Activated CD4-positive, alpha-beta T cell treated with anti-CD3 and anti-CD28 coated beads, Interleukin-2, amount 10 ng/mL, durations not matched to agents 24 days and 14 days (primary cell): Measurements from ENCODE around the gene SERPINB1. TPM values are rescaled to one million over a fixed set of nuclear protein-coding genes. Genes with fewer than 3 reads are reported as not detected.
"Not testable (repeated sequence)": the region's sequence is repeated elsewhere in the genome, so short reads cannot be mapped to it uniquely, and the experiment has no call there.

Source experiments
- DNase-seq: peaks from one replicate; pipeline ENCODE4 v3.0.0; 2022
- H3K27ac Mint-ChIP-seq: one replicate; pipeline ENCODE4 v1.8.0; 2022; ENCODE audit warnings: mild to moderate bottlenecking, mixed read lengths
- H3K27me3 Mint-ChIP-seq: one replicate; pipeline ENCODE4 v1.8.0; 2022; ENCODE audit warnings: mixed read lengths
- H3K36me3 Mint-ChIP-seq: one replicate; pipeline ENCODE4 v1.8.0; 2022; ENCODE audit warnings: low read depth, mild to moderate bottlenecking, mixed read lengths
- H3K4me1 Mint-ChIP-seq: one replicate; pipeline ENCODE4 v1.8.0; 2021; ENCODE audit warnings: mixed read lengths
- H3K4me3 Mint-ChIP-seq: one replicate; pipeline ENCODE4 v1.8.0; 2022; ENCODE audit warnings: mild to moderate bottlenecking, moderate library complexity, mixed read lengths
- H3K9me3 Mint-ChIP-seq: one replicate; pipeline ENCODE4 v1.8.0; 2021; ENCODE audit warnings: mixed read lengths
- intact Hi-C: fragments of 100-400 bp; cut with micrococcal nuclease; formaldehyde crosslinking; loops from one replicate; pipeline ENCODE4 v1.15.1; 2023
- total RNA-seq: library from RNA; stranded (reverse); gene quantifications from 2 replicates; pipeline ENCODE4 v1.2.3, GENCODE V29; 2022

SERPINB1 gene
- 76.1 and 79.9 TPM in 2 replicates for total RNA-seq

DNA sequence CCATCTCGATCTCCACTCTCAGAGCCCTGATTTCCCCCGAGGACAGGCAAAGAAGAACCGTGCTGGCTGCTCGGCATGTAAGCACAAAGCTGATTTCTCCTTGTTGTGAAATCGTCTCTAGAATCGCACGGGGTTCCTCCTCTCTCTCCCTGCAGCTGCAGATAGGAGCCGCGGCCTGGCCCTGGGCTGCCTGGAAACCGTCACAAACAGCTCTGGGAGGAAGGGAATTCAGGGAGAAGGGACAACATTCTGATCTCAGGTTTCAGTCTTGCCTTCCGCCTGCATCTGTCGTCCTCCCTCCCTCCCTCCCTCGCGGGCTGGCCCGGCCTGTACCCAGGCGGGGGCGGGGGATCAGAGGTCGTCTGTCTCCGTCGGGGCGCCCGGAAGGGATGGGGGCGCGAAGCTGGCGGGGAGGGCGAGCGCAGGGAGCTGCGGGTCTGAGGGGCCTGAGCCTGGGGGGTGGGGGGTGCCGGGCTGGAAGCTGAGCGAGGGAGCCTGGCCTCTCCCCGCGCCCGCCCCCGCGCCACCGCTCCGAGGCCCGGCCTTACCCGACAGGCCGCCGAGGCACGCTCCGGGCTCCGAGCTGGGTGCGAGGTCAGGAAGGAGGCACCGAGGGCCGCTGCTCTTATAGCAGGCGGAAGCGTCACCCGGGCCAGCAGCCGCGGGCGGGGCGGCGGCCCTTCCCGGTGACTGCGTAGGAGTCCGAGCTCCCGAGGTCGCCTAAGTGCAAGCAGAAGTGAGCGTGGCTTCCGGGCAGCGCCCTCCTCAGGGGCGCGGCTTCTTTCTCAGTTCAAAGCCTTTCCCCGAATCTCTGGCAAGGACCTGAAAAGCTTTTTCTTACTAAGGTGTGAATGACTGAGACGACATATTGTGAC, at the start of gene SERPINB1:
Gene SERPINB1, minus strand, starts transcription at position 600 of the 875 bp plus-strand sequence. CDS start 1,277 bp downstream, outside the sequence.
- intact Hi-C loops: loop anchor here (1.0 to 5.0 kb wide), 5 partner anchors 13 to 226 kb away; partner anchors contain the start of genes RIPK1 and WRNIP1
- peak; percentile 94 for DNase-seq
- H3K36me3 Mint-ChIP-seq: peaks cover 32% of the 10 kb centered on the region
- H3K27ac Mint-ChIP-seq: peak within 1 kb of the TSS; percentile 88
- peak within 1 kb of the TSS; percentile 91 for H3K4me3 Mint-ChIP-seq
- H3K4me1 Mint-ChIP-seq: peaks cover 57% of the 10 kb centered on the region
- no peaks in the 10 kb centered on the region for H3K9me3 Mint-ChIP-seq
- H3K27me3 Mint-ChIP-seq: no peaks in the 10 kb centered on the region

DNA sequence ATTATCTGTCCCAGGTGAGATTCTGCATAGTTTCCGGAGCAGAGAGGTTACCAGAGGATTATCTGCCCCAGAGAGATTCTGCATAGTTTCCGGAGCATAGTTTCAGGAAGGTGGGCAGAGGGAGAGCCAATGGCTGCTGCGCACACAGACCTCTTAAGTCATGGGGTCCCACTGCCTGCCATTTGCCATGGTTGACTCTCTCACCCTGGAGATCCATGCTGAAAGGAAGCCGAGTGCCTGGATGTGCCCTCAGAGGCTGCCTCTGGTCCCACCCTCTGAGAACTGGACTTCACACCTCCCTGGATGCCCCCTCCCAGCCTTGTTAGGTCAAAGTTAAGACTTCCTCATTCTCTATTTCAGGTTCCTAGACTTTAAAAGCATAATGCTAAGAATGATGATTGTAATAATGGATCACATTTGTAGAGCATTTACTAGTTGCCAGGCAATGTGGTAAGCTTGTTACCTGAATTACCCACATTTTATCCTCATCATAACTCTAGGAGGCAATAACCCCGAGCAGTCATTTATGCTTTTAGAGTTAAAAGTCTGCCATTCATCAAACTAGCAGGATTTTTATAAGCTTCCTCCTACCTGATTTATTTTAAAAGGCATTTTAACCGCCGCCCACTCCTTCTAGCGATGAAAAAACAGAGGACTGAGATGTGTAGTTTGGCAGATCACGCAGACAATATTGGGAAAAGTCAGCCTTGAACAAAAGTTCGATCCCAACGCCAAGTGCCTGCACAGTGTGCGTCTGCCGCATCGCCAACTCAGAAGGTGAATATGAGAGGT, 49.5 kb upstream of the SERPINB1 start:
- intact Hi-C loops: no loop called here
- H3K4me1 Mint-ChIP-seq: peaks cover 32% of the 10 kb centered on the region

DNA sequence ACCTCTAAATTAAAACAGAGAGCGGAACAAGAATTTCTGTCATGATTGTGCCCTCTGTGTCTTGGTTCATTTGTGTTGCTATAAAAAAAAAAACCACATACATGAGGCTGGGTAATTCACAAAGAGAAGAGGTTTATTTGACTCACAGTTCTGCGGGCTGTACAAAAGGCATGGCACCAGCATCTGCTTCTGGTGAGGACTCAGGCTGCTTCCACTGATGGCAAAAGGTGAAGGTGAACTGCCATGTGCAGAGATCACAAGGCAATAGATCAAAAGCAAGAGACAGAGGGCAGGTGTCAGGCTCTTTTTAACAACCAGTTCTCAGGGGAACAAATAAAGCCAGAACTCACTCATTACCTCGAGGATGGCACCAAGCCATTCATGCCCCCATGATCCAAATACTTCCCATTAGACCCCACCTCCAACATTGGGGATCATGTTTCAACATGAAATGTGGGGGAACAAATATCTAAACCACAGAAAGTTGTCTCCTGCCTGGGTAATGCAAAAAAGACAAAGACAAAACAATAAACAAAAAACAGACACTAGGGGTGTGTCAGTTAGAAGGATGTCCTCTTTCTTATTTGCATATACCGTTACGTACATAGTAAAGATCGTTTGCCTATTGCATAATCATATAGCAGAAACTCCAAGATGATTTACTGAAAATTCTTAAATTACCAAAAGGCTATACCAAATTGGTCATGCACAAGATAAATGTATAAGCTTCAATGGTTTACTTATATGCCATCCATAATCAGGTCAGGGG, 44.5 kb upstream of the SERPINB1 start:
- no peak overlapping the region for H3K4me3 Mint-ChIP-seq
- intact Hi-C loops: no loop called here
- H3K9me3 Mint-ChIP-seq: peaks cover 16% of the 10 kb centered on the region
- DNase-seq: peak; percentile 54
- H3K4me1 Mint-ChIP-seq: peaks cover 37% of the 10 kb centered on the region
- H3K27ac Mint-ChIP-seq: peak overlapping the region; percentile 70
- peaks cover 63% of the 10 kb centered on the region for H3K36me3 Mint-ChIP-seq
- H3K27me3 Mint-ChIP-seq: no peaks in the 10 kb centered on the region

More for the DNA sequence above, 49.5 kb upstream of the SERPINB1 start:
- H3K27ac Mint-ChIP-seq: peak overlapping the region; percentile 57
- H3K9me3 Mint-ChIP-seq: no peaks in the 10 kb centered on the region
- no peaks in the 10 kb centered on the region for H3K27me3 Mint-ChIP-seq
- H3K36me3 Mint-ChIP-seq: peaks cover 74% of the 10 kb centered on the region
- peak overlapping the region; percentile 63 for H3K4me3 Mint-ChIP-seq
- DNase-seq: no peak

DNA sequence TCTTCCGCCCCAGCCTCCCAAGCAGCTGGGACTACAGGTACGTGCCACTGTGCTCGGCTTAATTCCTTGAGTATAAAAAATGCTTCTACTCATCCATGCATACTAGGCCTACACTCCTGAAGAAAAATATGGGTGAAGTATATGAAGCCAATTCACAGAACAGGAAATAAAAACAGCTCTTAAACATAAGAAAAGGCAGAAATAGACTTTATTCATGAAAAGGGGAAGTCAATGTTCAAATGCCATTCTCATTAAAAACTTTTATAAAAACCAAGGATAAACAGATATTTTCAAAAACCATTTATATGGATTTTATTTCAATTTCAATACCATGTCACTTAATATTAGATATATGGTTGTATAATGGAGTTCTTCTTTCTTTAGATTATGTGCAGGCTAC, 43.1 kb upstream of the SERPINB1 start:
- Mint-ChIP-seq H3K4me3 (no peak overlapping the region), H3K27ac (no peak overlapping the region), H3K4me1 (peaks cover 45% of the 10 kb centered on the region), H3K9me3 (peaks cover 16% of the 10 kb centered on the region), H3K27me3 (no peaks in the 10 kb centered on the region), H3K36me3 (peaks cover 49% of the 10 kb centered on the region)
- intact Hi-C loops: no loop called here
- DNase-seq: no peak

DNA sequence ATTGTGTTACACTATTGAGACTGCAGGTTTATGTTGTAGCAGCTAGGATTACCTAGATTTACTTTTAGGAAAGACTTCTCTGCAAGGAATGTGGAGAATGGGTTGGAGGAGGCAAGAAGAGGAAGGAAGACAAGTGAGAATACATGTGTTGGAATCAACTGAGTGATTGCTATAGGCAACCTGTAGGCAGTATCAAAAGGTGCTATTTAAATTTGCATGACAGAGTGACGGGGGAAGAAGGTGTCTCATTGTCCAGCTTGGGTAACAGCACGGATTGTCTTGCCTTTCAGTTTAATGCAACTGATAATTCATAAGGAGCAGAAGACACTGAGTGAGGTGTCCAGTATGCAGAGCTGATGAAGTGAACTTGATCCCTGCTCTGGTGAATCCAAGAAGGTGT, 42.0 kb upstream of the SERPINB1 start:
- Mint-ChIP-seq H3K9me3 (peaks cover 16% of the 10 kb centered on the region), H3K27ac (no peak overlapping the region), H3K36me3 (peaks cover 42% of the 10 kb centered on the region), H3K27me3 (no peaks in the 10 kb centered on the region), H3K4me3 (no peak overlapping the region), H3K4me1 (peaks cover 51% of the 10 kb centered on the region)
- DNase-seq: no peak
- intact Hi-C loops: no loop called here

DNA sequence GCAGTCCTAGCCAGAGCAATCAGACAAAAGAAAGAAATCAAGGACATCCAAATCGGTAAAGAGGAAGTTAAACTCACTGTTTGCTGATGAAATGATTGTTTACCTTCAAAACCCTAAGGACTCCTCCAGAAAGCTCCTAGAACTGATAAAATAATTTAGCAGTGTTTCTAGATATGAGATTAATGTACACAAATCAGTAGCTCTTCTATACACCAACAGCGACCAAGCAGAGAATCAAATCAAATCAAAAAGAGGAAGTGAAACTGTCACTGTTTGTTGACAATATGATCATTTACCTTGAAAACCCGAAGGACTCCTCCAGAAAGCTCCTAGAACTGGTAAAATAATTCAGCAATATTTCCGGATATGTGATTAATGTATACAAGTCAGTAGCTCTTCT, 39.8 kb upstream of the SERPINB1 start:
- H3K36me3 Mint-ChIP-seq: peaks cover 32% of the 10 kb centered on the region
- H3K4me1 Mint-ChIP-seq: peaks cover 70% of the 10 kb centered on the region
- peak overlapping the region; percentile 63 for H3K4me3 Mint-ChIP-seq
- intact Hi-C loops: no loop called here
- H3K9me3 Mint-ChIP-seq: peaks cover 16% of the 10 kb centered on the region
- DNase-seq: no peak
- no peaks in the 10 kb centered on the region for H3K27me3 Mint-ChIP-seq
- H3K27ac Mint-ChIP-seq: peak overlapping the region; percentile 46

DNA sequence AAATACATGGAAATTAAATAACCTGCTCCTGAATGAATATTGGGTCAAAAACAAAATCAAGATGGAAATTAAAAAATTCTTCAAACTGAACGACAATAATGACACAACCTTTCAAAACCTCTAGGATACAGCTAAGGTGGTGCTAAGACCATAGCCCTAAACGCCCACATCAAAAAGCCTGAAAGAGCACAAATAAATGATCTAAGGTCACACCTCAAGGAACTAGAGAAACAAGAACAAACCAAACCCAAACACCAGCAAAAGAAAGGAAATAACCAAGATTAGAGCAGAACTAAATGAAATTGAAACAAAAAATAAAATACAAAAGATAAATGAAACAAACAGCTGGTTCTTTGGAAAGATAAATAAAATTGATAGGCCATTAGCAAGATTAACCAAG, 38.5 kb upstream of the SERPINB1 start:
- Mint-ChIP-seq H3K27ac (peak overlapping the region; percentile 46), H3K36me3 (peaks cover 21% of the 10 kb centered on the region), H3K4me3 (peak overlapping the region; percentile 63), H3K4me1 (peaks cover 65% of the 10 kb centered on the region), H3K9me3 (peaks cover 16% of the 10 kb centered on the region)
- intact Hi-C loops: loop anchor here (1.0 kb wide), 1 partner anchor 19 kb away; no protein-coding TSS in a partner anchor
- H3K27me3 Mint-ChIP-seq: not testable (repeated sequence)
- peak; percentile 78 for DNase-seq

DNA sequence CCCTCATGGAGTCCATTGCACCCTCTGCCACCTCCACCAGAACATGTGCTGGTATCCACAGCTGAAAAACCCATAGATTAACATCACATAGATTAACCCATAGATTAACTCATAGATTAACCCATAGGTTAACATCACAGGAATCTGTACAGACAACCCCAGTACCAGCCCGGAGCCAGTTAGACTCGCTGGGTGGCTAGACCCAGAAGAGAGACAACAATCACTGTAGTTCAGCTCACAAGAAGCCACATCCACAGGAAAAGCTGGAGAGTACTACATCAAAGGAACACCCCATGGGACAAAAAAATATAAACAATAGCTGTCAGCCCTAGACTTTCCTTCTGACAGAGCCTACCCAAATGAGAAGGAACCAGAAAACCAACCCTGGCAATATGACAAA, 36.3 kb upstream of the SERPINB1 start:
- Mint-ChIP-seq H3K4me3 (peak overlapping the region; percentile 49), H3K4me1 (peaks cover 77% of the 10 kb centered on the region), H3K27ac (peak overlapping the region; percentile 63), H3K9me3 (peaks cover 8% of the 10 kb centered on the region), H3K27me3 (no peaks in the 10 kb centered on the region), H3K36me3 (peaks cover 11% of the 10 kb centered on the region)
- intact Hi-C loops: no loop called here
- peak; percentile 81 for DNase-seq

DNA sequence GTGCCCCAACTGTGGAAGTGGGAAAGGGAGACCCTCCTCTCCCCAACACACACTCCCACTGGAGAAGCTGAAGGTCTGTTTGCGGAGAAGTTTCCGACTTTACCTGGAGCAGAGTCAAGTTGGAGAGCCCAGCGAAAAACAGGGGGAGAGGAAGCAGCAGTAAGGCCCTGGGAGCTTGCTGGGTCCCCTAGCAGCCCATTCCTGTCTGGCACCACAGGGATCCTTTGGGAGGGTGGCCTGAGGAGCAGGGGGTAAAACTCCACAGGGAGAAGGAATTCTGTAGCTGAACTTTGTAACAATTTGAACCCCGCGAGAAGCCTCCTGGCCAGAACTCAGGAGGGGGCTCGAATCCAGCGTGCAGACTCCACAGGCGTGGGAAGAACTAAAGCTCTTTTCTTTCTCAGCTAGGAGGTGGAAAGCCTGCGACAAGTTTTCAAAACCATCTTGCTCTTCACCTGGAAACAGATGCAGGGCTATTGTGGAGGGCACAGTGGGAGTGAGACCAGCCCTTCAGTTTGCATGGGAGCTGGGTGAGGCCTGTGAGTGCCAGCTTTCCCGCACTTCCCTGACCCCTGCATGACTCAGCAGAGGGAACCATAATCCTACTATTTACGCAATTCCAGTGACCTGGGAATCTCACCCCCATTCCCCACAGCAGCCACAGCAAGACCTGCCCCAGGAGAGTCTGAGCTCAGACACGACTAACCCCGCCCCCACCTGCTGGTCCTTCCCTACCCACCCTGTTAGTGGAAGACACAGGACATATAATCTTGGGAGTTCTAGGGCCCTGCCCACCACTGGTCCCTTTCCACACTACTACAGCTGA, 35.6 kb upstream of the SERPINB1 start:
- peaks cover 12% of the 10 kb centered on the region for H3K36me3 Mint-ChIP-seq
- intact Hi-C loops: no loop called here
- H3K27ac Mint-ChIP-seq: peak overlapping the region; percentile 97
- peaks cover 11% of the 10 kb centered on the region for H3K9me3 Mint-ChIP-seq
- H3K27me3 Mint-ChIP-seq: no peaks in the 10 kb centered on the region
- DNase-seq: peak; percentile 57
- H3K4me3 Mint-ChIP-seq: peak overlapping the region; percentile 86
- peaks cover 83% of the 10 kb centered on the region for H3K4me1 Mint-ChIP-seq

DNA sequence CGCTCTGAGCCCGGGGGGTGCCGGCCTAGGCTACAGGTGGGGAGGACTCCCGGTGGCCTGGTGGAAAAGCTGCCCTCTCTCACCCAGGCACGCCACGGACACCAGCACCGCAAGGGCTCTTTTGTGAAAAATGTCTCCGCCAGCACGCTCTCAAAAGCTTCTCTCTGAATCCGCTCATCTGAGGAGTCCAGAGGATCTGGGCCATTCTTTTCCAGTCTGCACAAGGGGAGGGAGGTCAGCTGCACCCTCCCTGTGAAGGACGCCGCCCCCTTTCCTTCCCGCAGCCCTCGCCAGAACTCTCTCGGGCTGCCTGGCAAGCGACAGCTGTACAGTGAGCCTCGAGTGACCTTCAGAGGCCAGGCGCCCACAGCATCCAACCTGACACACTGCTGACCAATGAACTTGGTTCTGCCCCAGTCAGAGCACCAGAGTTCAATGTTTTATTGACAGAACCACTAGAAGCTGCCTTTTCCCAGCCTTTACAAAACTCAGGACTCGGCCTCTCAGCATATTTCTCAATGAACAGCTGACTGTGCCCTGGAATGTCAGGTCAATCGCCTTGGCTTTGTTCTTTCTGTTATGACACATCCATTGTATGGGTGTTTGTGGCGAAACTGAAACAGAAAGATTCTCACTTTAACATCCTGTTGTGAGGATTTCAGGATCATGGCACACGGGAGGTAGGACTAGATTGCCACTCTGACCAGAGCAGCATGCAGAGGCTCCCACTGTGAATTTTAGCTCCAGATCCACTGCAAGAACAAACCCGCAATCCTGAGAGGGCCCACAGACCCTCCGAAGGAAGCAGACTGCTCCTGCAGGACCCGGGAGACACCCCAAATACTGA, 34.8 kb upstream of the SERPINB1 start:
- intact Hi-C loops: loop anchor here (1.0 kb wide), 2 partner anchors 15 to 19 kb away; no protein-coding TSS in a partner anchor
- peak overlapping the region; percentile 97 for H3K27ac Mint-ChIP-seq
- DNase-seq: peak; percentile 74
- H3K36me3 Mint-ChIP-seq: peaks cover 7% of the 10 kb centered on the region
- H3K27me3 Mint-ChIP-seq: no peaks in the 10 kb centered on the region
- H3K9me3 Mint-ChIP-seq: peaks cover 6% of the 10 kb centered on the region
- peaks cover 77% of the 10 kb centered on the region for H3K4me1 Mint-ChIP-seq
- H3K4me3 Mint-ChIP-seq: peak overlapping the region; percentile 86

DNA sequence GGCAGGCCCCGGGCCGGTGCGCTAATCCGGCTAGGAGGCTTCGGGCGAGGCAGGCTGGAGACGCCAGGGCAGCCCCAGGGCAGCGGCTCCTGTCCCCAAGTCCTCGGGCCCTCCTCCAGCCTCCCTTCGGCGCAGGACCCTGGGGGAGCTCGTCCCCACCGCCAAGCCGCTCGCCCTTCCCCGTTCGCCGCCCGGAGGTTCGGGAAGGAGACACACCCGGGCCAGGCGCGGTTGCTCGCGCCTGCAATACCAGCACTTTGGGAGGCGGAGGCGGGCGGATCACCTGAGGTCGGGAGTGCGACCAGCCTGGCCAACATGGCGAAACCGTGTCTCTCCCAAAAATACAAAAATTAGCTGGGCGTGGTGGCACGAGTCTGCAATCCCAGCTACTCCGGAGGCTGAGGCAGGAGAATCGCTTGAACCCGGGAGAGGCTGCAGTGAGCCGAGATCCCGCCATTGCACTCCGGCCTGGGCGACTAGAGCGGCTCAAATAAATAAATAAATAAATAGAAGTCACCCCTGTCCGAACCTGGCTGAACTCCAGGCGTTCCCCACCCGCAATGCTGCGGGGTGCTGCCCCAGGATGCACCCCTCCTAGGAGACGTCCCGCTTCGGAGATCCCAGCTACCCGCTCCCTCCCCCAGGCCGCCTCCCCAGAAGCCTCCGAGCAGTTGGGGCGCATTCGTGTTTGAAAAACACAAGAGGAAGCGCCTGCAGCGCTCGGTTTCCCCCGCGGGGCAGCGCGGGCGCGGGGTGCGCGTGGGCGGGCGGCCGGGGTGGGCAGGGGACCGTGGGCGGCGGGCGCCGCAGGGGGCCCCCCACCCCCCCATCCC, 33.9 kb upstream of the SERPINB1 start:
- Mint-ChIP-seq H3K27me3 (no peaks in the 10 kb centered on the region), H3K4me3 (peak overlapping the region; percentile 80), H3K27ac (peak overlapping the region; percentile 86), H3K36me3 (peaks cover 7% of the 10 kb centered on the region), H3K4me1 (peaks cover 69% of the 10 kb centered on the region), H3K9me3 (peaks cover 4% of the 10 kb centered on the region)
- DNase-seq: peak; percentile 85
- intact Hi-C loops: loop anchor here (1.0 kb wide), 2 partner anchors 14 to 18 kb away; no protein-coding TSS in a partner anchor
